Osteocyte (in vitro differentiated cells): ENCODE results near the gene KIF9. TPM values are rescaled to one million over a fixed set of nuclear protein-coding genes. Genes with fewer than 3 reads are reported as not detected.
"Not testable (repeated sequence)": the region's sequence is repeated elsewhere in the genome, so short reads cannot be mapped to it uniquely, and the experiment has no call there.

Source experiments
- DNase-seq: peaks from one replicate; pipeline ENCODE4 v3.0.0; 2021; ENCODE audit warnings: mixed read lengths; ENCODE audit not compliant: unreplicated experiment; ENCODE audit errors: extremely low spot score
- H3K27ac Mint-ChIP-seq: one replicate; pipeline ENCODE4 v1.8.0; 2021; ENCODE audit warnings: mild to moderate bottlenecking, mixed read lengths; ENCODE audit not compliant: unreplicated experiment
- H3K27me3 Mint-ChIP-seq: one replicate; pipeline ENCODE4 v1.8.0; 2021; ENCODE audit warnings: mixed read lengths; ENCODE audit not compliant: unreplicated experiment
- H3K36me3 Mint-ChIP-seq: one replicate; pipeline ENCODE4 v1.8.0; 2021; ENCODE audit warnings: mixed read lengths; ENCODE audit not compliant: unreplicated experiment
- H3K4me1 Mint-ChIP-seq: one replicate; pipeline ENCODE4 v1.8.0; 2021; ENCODE audit warnings: mixed read lengths; ENCODE audit not compliant: unreplicated experiment
- H3K4me3 Mint-ChIP-seq: one replicate; pipeline ENCODE4 v1.8.0; 2021; ENCODE audit warnings: mild to moderate bottlenecking, moderate library complexity, mixed read lengths; ENCODE audit not compliant: unreplicated experiment
- H3K9me3 Mint-ChIP-seq: one replicate; pipeline ENCODE4 v1.8.0; 2021; ENCODE audit warnings: mixed read lengths; ENCODE audit not compliant: unreplicated experiment
- CTCF ChIP-seq: fragments of 200-600 bp; sonication (generic); IDR thresholded peaks from 2 replicates; pipeline ENCODE4 v1.5.0; 2021; ENCODE audit warnings: antibody characterized with exemption, mild to moderate bottlenecking, moderate library complexity
- total RNA-seq: library from RNA; stranded (reverse); gene quantifications from 2 replicates; pipeline ENCODE4 v1.2.1, GENCODE V29; 2021

Gene KIF9
- total RNA-seq, 1 donor from 2014 or later: 6.2 TPM

GRCh38 chr3:47261301-47261700 is 21.3 kb downstream of the KIF9 start:
- Mint-ChIP-seq H3K27ac (no peak overlapping the region), H3K27me3 (peaks cover 5% of the 10 kb centered on the region), H3K4me1 (no peaks in the 10 kb centered on the region), H3K9me3 (no peaks in the 10 kb centered on the region), H3K4me3 (no peak overlapping the region), H3K36me3 (no peaks in the 10 kb centered on the region)
- no peak for DNase-seq
- TF ChIP-seq CTCF: no peak

GRCh38 chr3:47260605-47261004 is 22.0 kb downstream of the KIF9 start:
- Mint-ChIP-seq H3K9me3 (no peaks in the 10 kb centered on the region), H3K27ac (no peak overlapping the region), H3K4me1 (no peaks in the 10 kb centered on the region), H3K27me3 (peaks cover 5% of the 10 kb centered on the region), H3K36me3 (no peaks in the 10 kb centered on the region), H3K4me3 (no peak overlapping the region)
- no peak for TF ChIP-seq CTCF
- no peak for DNase-seq

GRCh38 chr3:47259114-47259513 is 23.5 kb downstream of the KIF9 start:
- Mint-ChIP-seq H3K36me3 (no peaks in the 10 kb centered on the region), H3K4me3 (no peak overlapping the region), H3K27ac (no peak overlapping the region), H3K4me1 (no peaks in the 10 kb centered on the region), H3K27me3 (peaks cover 5% of the 10 kb centered on the region), H3K9me3 (no peaks in the 10 kb centered on the region)
- no peak for DNase-seq
- TF ChIP-seq CTCF: no peak

GRCh38 chr3:47256331-47256730 is 26.3 kb downstream of the KIF9 start:
- not testable (repeated sequence) for H3K27me3 Mint-ChIP-seq, H3K27ac Mint-ChIP-seq, DNase-seq, H3K36me3 Mint-ChIP-seq, H3K9me3 Mint-ChIP-seq, H3K4me1 Mint-ChIP-seq, H3K4me3 Mint-ChIP-seq

- no peaks in the 10 kb centered on the region for H3K9me3 Mint-ChIP-seq
- DNase-seq: no peak
- no peaks in the 10 kb centered on the region for H3K36me3 Mint-ChIP-seq
- H3K4me3 Mint-ChIP-seq: no peak overlapping the region
- no peaks in the 10 kb centered on the region for H3K4me1 Mint-ChIP-seq
- TF ChIP-seq CTCF: no peak
- no peak overlapping the region for H3K27ac Mint-ChIP-seq
- peaks cover 2% of the 10 kb centered on the region for H3K27me3 Mint-ChIP-seq
These were observed 30.9 kb downstream of the KIF9 start for GRCh38 chr3:47251689-47252088.

- not testable (repeated sequence) for H3K27ac Mint-ChIP-seq, H3K27me3 Mint-ChIP-seq, H3K9me3 Mint-ChIP-seq, DNase-seq, H3K36me3 Mint-ChIP-seq, H3K4me1 Mint-ChIP-seq, H3K4me3 Mint-ChIP-seq
These were observed 31.5 kb downstream of the KIF9 start for GRCh38 chr3:47251085-47251484.
